HEK293 (cell line): ENCODE results near the gene ZNF613.
A peak's percentile ranks its signal among the peaks of the same experiment; 100 is the strongest.

Experiments used
- FEZF1 ChIP-seq: fragments of 450-650 bp; formaldehyde crosslinking; IDR thresholded peaks from 2 replicates; pipeline ENCODE4 v1.5.1; 2016; ENCODE audit warnings: missing biosample characterization, missing genetic modification characterization
- GLI2 ChIP-seq: fragments of 450-650 bp; formaldehyde crosslinking; IDR thresholded peaks from 2 replicates; pipeline ENCODE4; 2017; ENCODE audit warnings: missing biosample characterization, missing genetic modification characterization, low read depth, borderline replicate concordance
- GLI4 ChIP-seq: fragments of 450-650 bp; formaldehyde crosslinking; IDR thresholded peaks from 2 replicates; pipeline ENCODE4 v1.5.1; 2016; ENCODE audit warnings: missing biosample characterization, missing genetic modification characterization
- HOXA7 ChIP-seq: sonication (generic); formaldehyde crosslinking; IDR thresholded peaks from 2 replicates; pipeline ENCODE4 v1.8.1; 2022; ENCODE audit warnings: missing genetic modification reagents, borderline replicate concordance
- KLF1 ChIP-seq: fragments of 450-650 bp; formaldehyde crosslinking; IDR thresholded peaks from 2 replicates; pipeline ENCODE4 v1.5.1; 2016; ENCODE audit warnings: missing biosample characterization, missing genetic modification characterization
- KLF8 ChIP-seq: fragments of 450-650 bp; formaldehyde crosslinking; IDR thresholded peaks from 2 replicates; pipeline ENCODE4 v1.5.1; 2016; ENCODE audit warnings: missing biosample characterization, missing genetic modification characterization
- OSR2 ChIP-seq: fragments of 450-650 bp; formaldehyde crosslinking; IDR thresholded peaks from 2 replicates; pipeline ENCODE4 v1.5.1; 2016; ENCODE audit warnings: missing biosample characterization, missing genetic modification characterization
- OVOL3 ChIP-seq: fragments of 450-650 bp; formaldehyde crosslinking; IDR thresholded peaks from 2 replicates; pipeline ENCODE4 v1.5.1; 2016; ENCODE audit warnings: missing biosample characterization, missing genetic modification characterization
- SALL2 ChIP-seq: fragments of 450-650 bp; formaldehyde crosslinking; IDR thresholded peaks from 2 replicates; pipeline ENCODE4 v1.5.0; 2017; ENCODE audit warnings: missing biosample characterization, mild to moderate bottlenecking, missing genetic modification characterization, borderline replicate concordance
- SP3 ChIP-seq: fragments of 450-650 bp; formaldehyde crosslinking; IDR thresholded peaks from 2 replicates; pipeline ENCODE4 v1.5.1; 2016; ENCODE audit warnings: missing biosample characterization, missing genetic modification characterization
- SP7 ChIP-seq: fragments of 450-650 bp; formaldehyde crosslinking; IDR thresholded peaks from 2 replicates; pipeline ENCODE4 v1.5.1; 2016; ENCODE audit warnings: missing biosample characterization, missing genetic modification characterization
- TCF7L2 ChIP-seq: IDR thresholded peaks from 2 replicates; pipeline ENCODE4 v1.6.1; 2011; ENCODE audit warnings: low read depth, mild to moderate bottlenecking, inconsistent platforms, low read length, moderate library complexity, borderline replicate concordance
- YY1 ChIP-seq: fragments of 450-650 bp; formaldehyde crosslinking; IDR thresholded peaks from 2 replicates; pipeline ENCODE4 v1.5.1; 2018; ENCODE audit warnings: missing biosample characterization, missing genetic modification characterization
- ZBTB1 ChIP-seq: fragments of 450-650 bp; formaldehyde crosslinking; IDR thresholded peaks from 2 replicates; pipeline ENCODE4 v1.5.1; 2016; ENCODE audit warnings: missing biosample characterization, missing genetic modification characterization
- ZBTB7A ChIP-seq: fragments of 450-650 bp; formaldehyde crosslinking; IDR thresholded peaks from 2 replicates; pipeline ENCODE4 v1.5.1; 2016; ENCODE audit warnings: low read depth, missing biosample characterization, missing genetic modification characterization
- ZIC2 ChIP-seq: fragments of 450-650 bp; formaldehyde crosslinking; IDR thresholded peaks from 2 replicates; pipeline ENCODE4 v1.5.1; 2016; ENCODE audit warnings: missing biosample characterization, missing genetic modification characterization
- ZNF10 ChIP-seq: fragments of 450-650 bp; formaldehyde crosslinking; IDR thresholded peaks from 2 replicates; pipeline ENCODE4 v1.5.1; 2017; ENCODE audit warnings: missing biosample characterization, missing genetic modification characterization
- ZNF16 ChIP-seq: fragments of 450-650 bp; formaldehyde crosslinking; IDR thresholded peaks from 2 replicates; pipeline ENCODE4 v1.5.1; 2016; ENCODE audit warnings: low read depth, missing biosample characterization, missing genetic modification characterization
- ZNF202 ChIP-seq: fragments of 450-650 bp; formaldehyde crosslinking; IDR thresholded peaks from 2 replicates; pipeline ENCODE4 v1.5.1; 2016; ENCODE audit warnings: missing biosample characterization, missing genetic modification characterization, borderline replicate concordance
- ZNF239 ChIP-seq: fragments of 450-650 bp; formaldehyde crosslinking; IDR thresholded peaks from 2 replicates; pipeline ENCODE4 v1.5.1; 2016; ENCODE audit warnings: missing biosample characterization, missing genetic modification characterization
- ZNF24 ChIP-seq: fragments of 450-650 bp; formaldehyde crosslinking; IDR thresholded peaks from 2 replicates; pipeline ENCODE4 v1.5.1; 2016; ENCODE audit warnings: missing biosample characterization, missing genetic modification characterization
- ZNF266 ChIP-seq: fragments of 450-650 bp; formaldehyde crosslinking; IDR thresholded peaks from 2 replicates; pipeline ENCODE4 v1.5.1; 2016; ENCODE audit warnings: missing biosample characterization, missing genetic modification characterization, low read depth
- ZNF335 ChIP-seq: fragments of 450-650 bp; formaldehyde crosslinking; conservative IDR thresholded peaks from 2 replicates; pipeline ENCODE4 v1.5.1; 2016; ENCODE audit warnings: missing biosample characterization, missing genetic modification characterization
- ZNF341 ChIP-seq: fragments of 450-650 bp; formaldehyde crosslinking; IDR thresholded peaks from 2 replicates; pipeline ENCODE4; 2016; ENCODE audit warnings: low read depth, missing biosample characterization, missing genetic modification characterization
- ZNF350 ChIP-seq: fragments of 450-650 bp; formaldehyde crosslinking; IDR thresholded peaks from 2 replicates; pipeline ENCODE4 v1.5.0; 2017; ENCODE audit warnings: missing biosample characterization, mild to moderate bottlenecking, missing genetic modification characterization
- ZNF501 ChIP-seq: fragments of 450-650 bp; formaldehyde crosslinking; IDR thresholded peaks from 2 replicates; pipeline ENCODE4 v1.5.1; 2016; ENCODE audit warnings: missing biosample characterization, missing genetic modification characterization
- ZNF514 ChIP-seq: fragments of 450-650 bp; formaldehyde crosslinking; IDR thresholded peaks from 2 replicates; pipeline ENCODE4 v1.5.1; 2016; ENCODE audit warnings: missing biosample characterization, missing genetic modification characterization
- ZNF610 ChIP-seq: fragments of 450-650 bp; formaldehyde crosslinking; IDR thresholded peaks from 2 replicates; pipeline ENCODE4 v1.5.1; 2016; ENCODE audit warnings: missing biosample characterization, missing genetic modification characterization, borderline replicate concordance
- ZNF629 ChIP-seq: fragments of 450-650 bp; formaldehyde crosslinking; IDR thresholded peaks from 2 replicates; pipeline ENCODE4 v1.5.1; 2017; ENCODE audit warnings: missing biosample characterization, missing genetic modification characterization
- ZNF768 ChIP-seq: fragments of 450-650 bp; formaldehyde crosslinking; IDR thresholded peaks from 2 replicates; pipeline ENCODE4 v1.5.1; 2018; ENCODE audit warnings: missing biosample characterization, mild to moderate bottlenecking, missing genetic modification characterization
- ZNF830 ChIP-seq: fragments of 450-650 bp; IDR thresholded peaks from 2 replicates; pipeline ENCODE4 v1.5.0; 2018; ENCODE audit warnings: missing biosample characterization, missing genetic modification characterization, low read depth, mild to moderate bottlenecking, moderate library complexity
- ZXDB ChIP-seq: fragments of 450-650 bp; formaldehyde crosslinking; IDR thresholded peaks from 2 replicates; pipeline ENCODE4 v1.5.1; 2016; ENCODE audit warnings: missing biosample characterization, missing genetic modification characterization
- TF ChIP-seq, protein P1 (sequence below): fragments of 450-650 bp; IDR thresholded peaks from 2 replicates; pipeline ENCODE4 v1.5.1; 2018; ENCODE audit warnings: missing biosample characterization, missing genetic modification characterization
- TF ChIP-seq, protein P2 (sequence below): fragments of 450-650 bp; formaldehyde crosslinking; IDR thresholded peaks from 2 replicates; pipeline ENCODE4 v1.5.1; 2016; ENCODE audit warnings: missing biosample characterization, missing genetic modification characterization
- TF ChIP-seq, protein P3 (sequence below): fragments of 450-650 bp; formaldehyde crosslinking; optimal IDR thresholded peaks from 2 replicates; pipeline ENCODE3; 2016; ENCODE audit warnings: missing biosample characterization, mild to moderate bottlenecking, missing genetic modification characterization
- TF ChIP-seq, protein P4 (sequence below): fragments of 450-650 bp; formaldehyde crosslinking; IDR thresholded peaks from 2 replicates; pipeline ENCODE4 v1.5.1; 2016; ENCODE audit warnings: missing biosample characterization, missing genetic modification characterization

ZNF613 gene

DNA sequence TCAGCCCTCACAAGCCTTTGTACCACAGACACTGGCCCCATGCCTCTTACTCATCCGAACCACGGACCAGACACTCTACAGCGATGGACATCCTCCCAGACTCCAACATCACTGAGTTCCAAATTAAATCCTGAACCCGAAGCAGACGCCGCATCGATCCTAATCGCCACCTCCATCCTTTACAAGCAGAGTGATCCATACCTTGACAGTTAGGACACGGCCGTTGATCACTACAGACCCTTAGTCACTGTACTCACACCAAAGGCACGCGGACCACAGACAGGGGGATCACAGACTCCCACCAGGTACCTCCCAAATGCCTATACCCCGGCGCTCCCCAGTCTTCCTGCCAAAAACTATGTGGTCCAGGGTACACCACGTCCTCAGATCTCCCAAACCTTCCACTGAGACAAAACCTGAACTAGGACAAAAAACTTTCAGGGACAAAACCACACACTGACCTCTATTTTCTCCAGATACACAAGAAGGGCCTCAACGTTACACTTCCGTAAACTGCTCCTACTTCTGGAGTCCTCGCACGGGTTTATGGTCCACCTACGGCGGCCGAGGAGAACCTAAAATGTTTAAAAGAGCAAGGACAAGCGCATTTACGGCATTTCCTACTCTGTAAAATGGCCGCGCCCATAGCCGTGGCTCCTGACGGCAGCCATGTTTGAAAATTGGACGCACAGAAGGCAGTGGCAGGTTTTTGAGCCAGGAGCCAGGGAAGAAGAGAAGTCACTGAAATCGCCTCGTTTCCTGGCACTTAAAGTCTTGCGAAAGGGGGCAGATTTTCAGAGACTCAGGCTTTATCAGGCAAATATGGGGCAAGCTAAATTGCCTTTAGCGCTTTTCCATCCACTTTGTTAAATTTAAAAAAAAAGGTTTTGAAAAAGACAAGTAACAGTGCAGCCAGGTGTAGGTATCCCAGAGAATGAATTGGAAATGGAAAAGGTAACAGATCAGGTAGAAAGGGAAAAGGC, 59.3 kb downstream of the ZNF613 start, which contains the start of gene ZNF350 (continued):
- TF ChIP-seq ZNF341 (no peak), ZIC2 (tag by site-specific recombination) (no peak), GLI4 (tag by site-specific recombination) (no peak), GLI2 (no peak), ZNF16 (no peak), ZXDB (tag by site-specific recombination) (peak; percentile 90), ZNF335 (tag by site-specific recombination) (peak; percentile 99), SP7 (tag by site-specific recombination) (peak; percentile 37), ZNF24 (tag by site-specific recombination) (0 out of 2 replicates have a peak, but pooled peaks have one; percentile 23), ZBTB7A (tag by site-specific recombination) (no peak), ZNF202 (tag by site-specific recombination) (no peak), OSR2 (tag by site-specific recombination) (no peak), ZNF629 (peak; percentile 57), FEZF1 (peak; percentile 48; the same call in 1 of the 2 replicates), ZNF350 (tag by site-specific recombination) (peak; percentile 89), KLF8 (tag by site-specific recombination) (0 out of 2 replicates have a peak, but pooled peaks have one; percentile 33), ZNF610 (tag by site-specific recombination) (0 out of 2 replicates have a peak, but pooled peaks have one; percentile 45), ZNF514 (no peak), YY1 (tag by site-specific recombination) (peak; percentile 98), TCF7L2 (peak; percentile 82; the same call in 1 of the 2 replicates), HOXA7 (no peak), SP3 (tag by site-specific recombination) (peak; percentile 68), ZNF239 (tag by site-specific recombination) (no peak), OVOL3 (tag by site-specific recombination) (no peak), ZNF830 (no peak), ZNF768 (no peak), ZNF10 (tag by site-specific recombination) (0 out of 2 replicates have a peak, but pooled peaks have one; percentile 40), ZNF501 (tag by site-specific recombination) (0 out of 2 replicates have a peak, but pooled peaks have one; percentile 41), SALL2 (tag by site-specific recombination) (no peak), ZNF266 (tag by site-specific recombination) (no peak), ZBTB1 (no peak), KLF1 (no peak)
- TF ChIP-seq, protein P1, sequence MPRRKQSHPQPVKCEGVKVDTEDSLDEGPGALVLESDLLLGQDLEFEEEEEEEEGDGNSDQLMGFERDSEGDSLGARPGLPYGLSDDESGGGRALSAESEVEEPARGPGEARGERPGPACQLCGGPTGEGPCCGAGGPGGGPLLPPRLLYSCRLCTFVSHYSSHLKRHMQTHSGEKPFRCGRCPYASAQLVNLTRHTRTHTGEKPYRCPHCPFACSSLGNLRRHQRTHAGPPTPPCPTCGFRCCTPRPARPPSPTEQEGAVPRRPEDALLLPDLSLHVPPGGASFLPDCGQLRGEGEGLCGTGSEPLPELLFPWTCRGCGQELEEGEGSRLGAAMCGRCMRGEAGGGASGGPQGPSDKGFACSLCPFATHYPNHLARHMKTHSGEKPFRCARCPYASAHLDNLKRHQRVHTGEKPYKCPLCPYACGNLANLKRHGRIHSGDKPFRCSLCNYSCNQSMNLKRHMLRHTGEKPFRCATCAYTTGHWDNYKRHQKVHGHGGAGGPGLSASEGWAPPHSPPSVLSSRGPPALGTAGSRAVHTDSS (tag by site-specific recombination): no peak
- TF ChIP-seq, protein P2, sequence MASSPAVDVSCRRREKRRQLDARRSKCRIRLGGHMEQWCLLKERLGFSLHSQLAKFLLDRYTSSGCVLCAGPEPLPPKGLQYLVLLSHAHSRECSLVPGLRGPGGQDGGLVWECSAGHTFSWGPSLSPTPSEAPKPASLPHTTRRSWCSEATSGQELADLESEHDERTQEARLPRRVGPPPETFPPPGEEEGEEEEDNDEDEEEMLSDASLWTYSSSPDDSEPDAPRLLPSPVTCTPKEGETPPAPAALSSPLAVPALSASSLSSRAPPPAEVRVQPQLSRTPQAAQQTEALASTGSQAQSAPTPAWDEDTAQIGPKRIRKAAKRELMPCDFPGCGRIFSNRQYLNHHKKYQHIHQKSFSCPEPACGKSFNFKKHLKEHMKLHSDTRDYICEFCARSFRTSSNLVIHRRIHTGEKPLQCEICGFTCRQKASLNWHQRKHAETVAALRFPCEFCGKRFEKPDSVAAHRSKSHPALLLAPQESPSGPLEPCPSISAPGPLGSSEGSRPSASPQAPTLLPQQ: peak; percentile 90
- TF ChIP-seq, protein P3, sequence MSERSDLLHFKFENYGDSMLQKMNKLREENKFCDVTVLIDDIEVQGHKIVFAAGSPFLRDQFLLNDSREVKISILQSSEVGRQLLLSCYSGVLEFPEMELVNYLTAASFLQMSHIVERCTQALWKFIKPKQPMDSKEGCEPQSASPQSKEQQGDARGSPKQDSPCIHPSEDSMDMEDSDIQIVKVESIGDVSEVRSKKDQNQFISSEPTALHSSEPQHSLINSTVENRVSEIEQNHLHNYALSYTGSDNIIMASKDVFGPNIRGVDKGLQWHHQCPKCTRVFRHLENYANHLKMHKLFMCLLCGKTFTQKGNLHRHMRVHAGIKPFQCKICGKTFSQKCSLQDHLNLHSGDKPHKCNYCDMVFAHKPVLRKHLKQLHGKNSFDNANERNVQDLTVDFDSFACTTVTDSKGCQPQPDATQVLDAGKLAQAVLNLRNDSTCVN (tag by site-specific recombination): no peak
- TF ChIP-seq, protein P4, sequence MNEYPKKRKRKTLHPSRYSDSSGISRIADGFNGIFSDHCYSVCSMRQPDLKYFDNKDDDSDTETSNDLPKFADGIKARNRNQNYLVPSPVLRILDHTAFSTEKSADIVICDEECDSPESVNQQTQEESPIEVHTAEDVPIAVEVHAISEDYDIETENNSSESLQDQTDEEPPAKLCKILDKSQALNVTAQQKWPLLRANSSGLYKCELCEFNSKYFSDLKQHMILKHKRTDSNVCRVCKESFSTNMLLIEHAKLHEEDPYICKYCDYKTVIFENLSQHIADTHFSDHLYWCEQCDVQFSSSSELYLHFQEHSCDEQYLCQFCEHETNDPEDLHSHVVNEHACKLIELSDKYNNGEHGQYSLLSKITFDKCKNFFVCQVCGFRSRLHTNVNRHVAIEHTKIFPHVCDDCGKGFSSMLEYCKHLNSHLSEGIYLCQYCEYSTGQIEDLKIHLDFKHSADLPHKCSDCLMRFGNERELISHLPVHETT (tag by site-specific recombination): peak; percentile 74; the same call in 1 of the 2 replicates
